ENCODE results near the gene PELO.

PELO gene

DNA sequence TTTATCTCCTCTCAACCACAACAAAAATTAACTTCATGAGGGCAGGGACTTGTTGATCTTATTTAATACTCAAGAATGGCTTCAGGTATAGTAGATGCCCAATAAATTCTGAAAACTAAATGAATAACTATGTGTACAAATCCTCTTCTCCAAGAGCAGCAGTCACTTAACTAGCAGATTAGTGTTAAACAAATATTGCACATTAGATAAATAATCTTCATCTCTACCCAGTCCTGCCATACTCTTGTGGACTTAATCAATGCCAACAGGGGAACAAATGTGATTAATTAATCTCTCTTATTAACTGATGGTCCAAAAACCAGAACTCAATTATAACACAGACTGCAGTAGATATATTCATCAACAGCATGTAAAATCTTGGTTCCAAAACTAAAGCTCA lies 15.0 kb upstream of the PELO start:
- no peak for DNase-seq (ENCODE audit: low read depth)

- DNase-seq (ENCODE audit: low read depth), result no peak
Measured at GRCh38 chr5:52773342-52773741, 14.4 kb upstream of the PELO start.

- no peak for DNase-seq (ENCODE audit: low read depth)
Measured at GRCh38 chr5:52774005-52774410, 13.7 kb upstream of the PELO start.

DNA sequence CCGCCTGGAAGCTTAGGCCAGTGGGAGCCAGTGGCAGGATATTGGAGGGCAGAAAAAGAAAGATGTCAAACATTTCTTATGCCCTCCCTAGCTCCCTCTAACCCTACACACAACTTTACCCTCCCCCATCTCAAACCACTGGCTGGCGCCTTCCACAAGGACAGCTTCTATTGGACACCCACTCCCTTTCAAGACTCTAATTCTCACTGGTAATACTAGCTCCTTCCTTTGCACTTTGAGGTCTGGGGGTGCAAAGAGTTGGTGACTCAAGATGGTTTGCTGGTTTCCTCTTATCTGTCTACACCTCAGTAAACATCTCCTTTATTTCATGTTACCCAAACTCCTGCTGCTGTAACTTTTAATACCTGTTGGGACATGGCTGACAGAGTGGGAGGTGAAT lies 11.6 kb upstream of the PELO start:
- DNase-seq (ENCODE audit: low read depth), result peak; percentile 9

- no peak for DNase-seq (ENCODE audit: low read depth)
Measured at GRCh38 chr5:52777186-52777585, 10.5 kb upstream of the PELO start.

- DNase-seq (ENCODE audit: low read depth), result no peak
Measured at GRCh38 chr5:52778781-52779180, 8.9 kb upstream of the PELO start.

DNA sequence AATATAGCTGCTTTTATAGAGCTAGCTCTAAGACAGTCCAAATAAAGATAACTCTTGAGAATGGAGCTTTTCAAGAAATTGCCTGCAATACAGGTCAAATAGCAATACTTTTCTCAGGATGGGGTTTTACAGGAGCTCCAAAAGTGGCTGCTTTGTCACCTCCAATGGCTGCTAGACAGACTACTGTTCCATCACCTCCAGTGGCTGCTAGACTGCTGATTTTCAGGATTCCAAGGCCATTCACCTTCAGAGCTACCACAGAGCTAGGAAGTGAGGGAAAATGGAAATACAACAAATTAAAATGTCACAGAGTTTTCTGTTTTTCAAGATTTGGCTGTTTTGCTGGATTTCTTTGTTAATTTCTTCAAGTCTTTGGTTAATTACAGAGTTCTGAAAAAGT lies 8.5 kb upstream of the PELO start:
- no peak for DNase-seq (ENCODE audit: low read depth)

DNA sequence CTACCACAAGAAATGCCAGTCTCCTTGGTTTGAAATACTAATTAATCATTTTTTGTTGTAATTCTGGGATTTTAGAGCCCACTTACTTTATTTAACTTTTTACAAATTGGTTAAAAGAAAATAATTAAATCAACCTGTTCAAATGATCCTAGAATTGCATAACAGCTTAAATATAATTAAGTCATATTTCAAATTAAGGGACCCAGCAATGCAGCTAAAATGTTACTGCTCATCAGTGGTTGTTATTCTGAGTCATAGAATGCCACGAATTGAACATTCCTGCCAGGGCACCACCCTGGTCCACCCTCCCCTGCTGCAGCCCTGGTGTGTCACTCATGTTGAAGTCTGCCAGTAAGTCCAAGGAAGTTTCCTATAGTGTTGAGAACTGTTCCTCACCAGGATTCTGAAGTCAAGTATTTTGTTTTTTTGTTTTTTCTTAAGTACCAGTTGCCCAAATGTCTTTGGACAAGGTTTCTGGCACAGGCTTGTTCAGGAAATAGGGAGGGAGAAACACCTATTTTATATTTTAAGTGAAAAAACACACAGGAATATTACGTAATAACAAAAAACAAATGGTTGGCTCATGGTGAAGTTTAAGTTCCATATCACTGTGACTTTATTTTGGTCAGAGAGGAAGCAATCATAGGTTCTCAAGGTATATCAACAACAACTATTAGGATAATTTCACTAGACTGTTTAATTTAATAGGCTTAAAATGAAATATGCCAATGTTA lies 4.3 kb upstream of the PELO start:
- DNase-seq (ENCODE audit: low read depth), result no peak

GRCh38 chr5:52784737-52785136 lies 3.0 kb upstream of the PELO start:
- DNase-seq (ENCODE audit: low read depth), result no peak

- DNase-seq (ENCODE audit: low read depth), result no peak
Measured at GRCh38 chr5:52786391-52786790, 1.3 kb upstream of the PELO start.

DNA sequence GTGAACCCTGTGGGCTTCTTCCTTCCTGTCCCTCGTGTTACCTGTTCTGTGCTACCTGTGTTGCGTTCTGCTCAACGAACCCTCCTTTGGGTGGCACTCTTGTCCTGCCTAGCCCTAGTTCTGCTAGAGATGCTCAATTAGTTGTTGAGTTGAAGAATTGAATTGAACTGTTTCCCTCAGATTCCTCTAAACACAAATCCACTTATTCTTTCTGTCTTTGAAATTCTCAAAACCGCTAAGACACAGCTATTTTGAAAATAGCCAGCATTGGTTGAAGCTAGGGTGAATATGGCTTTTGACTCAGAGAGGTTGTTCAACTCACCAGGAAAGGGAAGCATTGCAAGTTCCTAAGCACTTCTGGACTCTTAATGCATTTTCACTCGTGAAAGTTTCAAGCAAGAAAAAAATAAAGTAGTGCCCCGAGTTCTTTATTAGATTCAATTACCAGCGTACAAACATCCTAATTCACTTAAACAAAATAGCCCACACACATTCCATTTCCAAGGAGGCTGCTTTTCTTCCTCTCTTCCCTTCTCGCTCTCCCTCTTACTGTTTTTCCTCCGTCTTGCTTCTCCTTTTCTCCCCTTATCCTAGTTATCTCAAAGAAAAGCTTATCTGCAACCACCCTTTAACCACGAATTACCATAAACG lies 642 bp upstream of the PELO start:
- DNase-seq (ENCODE audit: low read depth), result no peak

DNA sequence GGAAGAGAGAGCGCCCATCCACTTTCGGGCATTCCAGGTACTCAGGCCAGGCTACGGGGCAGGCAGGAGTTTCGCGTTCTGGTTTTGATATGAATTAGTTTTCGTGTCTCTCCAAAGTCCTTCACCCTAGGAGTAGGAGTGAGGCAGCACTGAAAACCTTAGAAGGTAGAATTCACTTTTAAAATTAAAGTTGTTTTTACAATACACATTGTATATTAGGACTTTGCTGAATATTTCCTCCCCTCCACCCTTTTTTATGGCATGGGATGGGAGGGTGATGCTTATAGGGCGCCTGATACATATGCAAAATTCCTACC lies 747 bp downstream of the PELO start:
- no peak for DNase-seq (ENCODE audit: low read depth)

GRCh38 chr5:52789378-52789777 lies 1.7 kb downstream of the PELO start:
- DNase-seq (ENCODE audit: low read depth), result no peak

GRCh38 chr5:52789851-52790250 lies 2.1 kb downstream of the PELO start:
- DNase-seq (ENCODE audit: low read depth), result no peak

DNA sequence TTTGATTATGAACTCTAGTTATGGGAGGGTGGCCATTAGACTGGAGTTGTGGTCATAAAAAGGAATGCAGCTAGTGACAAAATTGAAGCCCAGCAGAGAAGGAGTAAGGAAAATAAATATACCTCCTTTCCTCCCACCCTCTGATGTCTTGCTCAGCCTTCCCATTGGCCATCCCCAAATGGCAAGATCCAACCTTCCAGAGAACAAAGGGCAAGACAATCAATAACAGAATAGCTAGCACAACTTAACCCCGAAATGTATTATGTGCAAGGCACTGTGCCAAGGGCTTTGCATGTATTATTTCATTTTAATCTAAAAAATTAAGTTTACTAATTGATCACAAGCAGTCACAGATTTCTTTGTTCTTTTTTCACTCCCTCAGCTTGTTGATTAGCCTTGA lies 3.6 kb downstream of the PELO start:
- no peak for DNase-seq (ENCODE audit: low read depth)

GRCh38 chr5:52794519-52794918 lies 6.8 kb downstream of the PELO start:
- no peak for DNase-seq (ENCODE audit: low read depth)

DNA sequence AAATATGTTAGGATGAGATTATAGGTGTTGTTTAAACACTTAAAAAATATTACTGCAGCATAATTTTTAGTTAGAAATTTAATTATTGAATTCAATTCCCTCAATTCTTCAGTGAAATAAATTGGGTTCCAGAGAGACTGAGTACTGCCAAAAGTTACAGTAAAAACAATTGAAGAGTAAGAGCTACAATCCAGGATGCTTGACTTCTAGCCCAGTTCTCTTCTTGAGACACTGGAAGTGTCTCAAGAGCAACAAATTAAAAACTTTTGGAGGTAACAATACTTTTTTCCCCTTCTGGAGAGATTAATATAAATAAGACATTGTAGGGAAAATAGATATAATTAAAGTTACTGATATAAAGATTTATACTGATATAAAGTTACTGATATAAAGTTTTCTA lies 8.3 kb downstream of the PELO start:
- DNase-seq (ENCODE audit: low read depth), result no peak

DNA sequence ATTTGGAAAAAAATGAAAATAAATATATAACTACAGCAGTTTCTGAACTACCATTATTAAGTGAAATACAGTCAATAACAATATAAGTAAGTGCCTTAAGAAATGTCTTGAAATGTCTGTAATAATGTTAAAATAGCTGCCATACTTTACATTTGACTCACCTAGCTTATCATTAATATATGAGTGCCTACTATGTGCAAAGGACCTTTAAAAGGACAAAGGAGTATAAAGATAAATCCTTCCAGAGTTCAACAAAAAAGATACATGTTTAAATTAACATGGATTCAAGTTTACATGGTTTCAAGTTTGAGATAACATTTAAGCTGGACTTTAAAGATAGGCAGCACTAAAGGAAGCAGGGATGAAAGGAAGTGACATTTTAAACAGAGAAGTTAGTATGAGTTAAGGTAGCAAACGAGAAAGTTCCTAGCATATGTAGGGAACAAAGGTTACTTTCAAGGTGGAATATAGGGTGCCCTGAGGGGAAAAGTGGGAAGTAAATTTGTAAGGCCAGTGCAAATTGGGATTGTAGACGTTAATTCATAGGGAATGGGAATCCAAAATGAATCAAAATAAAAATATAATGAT lies 8.9 kb downstream of the PELO start:
- no peak for DNase-seq (ENCODE audit: low read depth)

DNA sequence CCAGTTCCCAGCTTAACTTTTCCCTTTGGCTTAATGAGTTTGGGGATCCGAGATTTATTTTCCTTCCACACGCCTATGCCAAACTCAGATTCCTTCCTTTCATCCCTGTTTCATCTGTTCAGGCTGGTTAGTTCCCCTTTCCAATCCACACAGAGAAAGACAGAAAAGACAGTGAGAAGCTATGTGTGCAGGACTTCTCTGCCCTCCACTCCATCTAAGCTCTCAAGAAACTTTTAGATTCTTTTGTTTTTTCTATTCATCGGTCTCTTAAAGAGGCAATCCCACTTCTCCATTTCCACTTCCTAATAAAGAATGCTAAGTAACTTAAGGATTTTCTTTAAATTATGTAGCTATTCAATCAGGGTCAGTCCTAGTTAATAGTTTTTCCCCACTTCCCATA lies 11.2 kb downstream of the PELO start:
- no peak for DNase-seq (ENCODE audit: low read depth)

DNA sequence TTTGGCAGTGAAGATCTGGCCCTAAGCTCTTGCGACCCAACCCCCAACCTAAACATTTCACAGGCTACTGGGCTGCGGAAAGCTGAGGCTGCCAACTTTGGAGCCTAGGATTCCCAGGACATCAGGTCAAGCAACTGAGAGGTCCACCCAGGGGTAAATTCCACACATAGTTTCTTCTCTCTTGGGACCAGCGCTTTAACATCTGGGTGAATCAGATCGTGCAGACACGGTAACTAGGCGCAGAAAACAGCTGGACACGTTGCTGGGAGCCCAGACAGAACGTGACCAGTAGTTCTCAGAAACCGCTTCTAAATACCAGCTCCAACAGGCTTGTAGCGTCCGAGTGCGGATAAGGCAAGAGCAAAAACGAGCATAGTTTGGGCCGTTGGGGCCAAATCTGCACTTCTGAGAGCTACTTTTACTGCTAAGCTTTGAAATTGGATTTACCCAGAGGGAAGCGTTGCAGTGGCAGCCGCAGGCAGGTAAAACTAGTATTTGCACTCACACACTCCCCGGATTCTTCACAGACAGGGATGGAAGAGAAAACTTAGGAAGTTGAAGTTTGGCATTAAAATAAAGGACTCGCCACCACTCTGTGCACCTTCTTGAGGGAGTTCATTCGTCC lies 11.8 kb downstream of the PELO start:
- DNase-seq (ENCODE audit: low read depth), result no peak

- peak; percentile 96 for DNase-seq (ENCODE audit: low read depth)
Measured at GRCh38 chr5:52799983-52800393, 12.3 kb downstream of the PELO start.

GRCh38 chr5:52800394-52801213 lies 12.9 kb downstream of the PELO start:
- peak; percentile 26 for DNase-seq (ENCODE audit: low read depth)
